ENCODE data around the gene RECK. TPM values are rescaled to one million over a fixed set of nuclear protein-coding genes. Genes with fewer than 3 reads are reported as not detected.

RECK gene
- total RNA-seq, 1 experiment from 2014 or later = 5.0 TPM

- ATAC-seq (peak; percentile 37), DNase-seq (peak; percentile 14)
- no peaks in the 10 kb centered on the region for H3K9me3 ChIP-seq (ENCODE audit: low read length)
- no peaks in the 10 kb centered on the region for H3K9me2 ChIP-seq (replicated peaks; ENCODE audit: low read length)
- no peaks in the 10 kb centered on the region for H3K27me3 ChIP-seq (ENCODE audit: low read length)
- no TSS peak for BruUV-seq (replicated peaks)
- peaks cover 2% of the 10 kb centered on the region; the same call in 1 of the 2 replicates for H3K36me3 ChIP-seq (ENCODE audit: low read depth, low read length)
- TF ChIP-seq EZH2phosphoT487 (IDR thresholded peaks at IDR 0.05; ENCODE audit: borderline replicate concordance, low read length) = no peak
- no peak for TF ChIP-seq CTCF (conservative IDR thresholded peaks at IDR 0.05; ENCODE audit: low read depth, low read length)
- TF ChIP-seq EZH2 (IDR thresholded peaks at IDR 0.05; ENCODE audit: low read length, unreplicated experiment) = no peak
- H3K27ac ChIP-seq (ENCODE audit: low read length) = no peak overlapping the region
- no peak overlapping the region for H3K4me2 ChIP-seq (ENCODE audit: low read length)
- H3F3A ChIP-seq (ENCODE audit: low read length, unreplicated experiment) = no peaks in the 10 kb centered on the region
- H4K20me1 ChIP-seq (ENCODE audit: low read length) = no peaks in the 10 kb centered on the region
- no peaks in the 10 kb centered on the region for H3K79me2 ChIP-seq (ENCODE audit: low read length)
- H2AFZ ChIP-seq (ENCODE audit: low read length) = no peak overlapping the region
- H3K4me1 ChIP-seq (ENCODE audit: insufficient read depth, low read length) = peaks cover 28% of the 10 kb centered on the region
- ChIA-PET POLR2A (ENCODE audit: unreplicated experiment) (no interaction called here), CTCF (no interaction called here)
- no peak overlapping the region for H3K9ac ChIP-seq (ENCODE audit: low read length)
- intact Hi-C loops (cut with micrococcal nuclease) = no loop called here
- H3K4me3 ChIP-seq (ENCODE audit: low read length) = no peak overlapping the region
Observed at GRCh38 chr9:36151316-36152210, 114.8 kb downstream of the RECK start.

GRCh38 chr9:36152741-36153438 is 116.2 kb downstream of the RECK start:
- Histone ChIP-seq H3K36me3 (ENCODE audit: low read depth, low read length) (peaks cover 2% of the 10 kb centered on the region; the same call in 1 of the 2 replicates), H3K9me2 (replicated peaks; ENCODE audit: low read length) (no peaks in the 10 kb centered on the region), H3K4me2 (ENCODE audit: low read length) (no peak overlapping the region), H3K79me2 (ENCODE audit: low read length) (no peaks in the 10 kb centered on the region), H3K27me3 (ENCODE audit: low read length) (no peaks in the 10 kb centered on the region), H3F3A (ENCODE audit: low read length, unreplicated experiment) (no peaks in the 10 kb centered on the region), H3K27ac (ENCODE audit: low read length) (no peak overlapping the region), H4K20me1 (ENCODE audit: low read length) (no peaks in the 10 kb centered on the region), H3K9me3 (ENCODE audit: low read length) (no peaks in the 10 kb centered on the region), H2AFZ (ENCODE audit: low read length) (no peak overlapping the region), H3K4me3 (ENCODE audit: low read length) (no peak overlapping the region), H3K9ac (ENCODE audit: low read length) (no peak overlapping the region), H3K4me1 (ENCODE audit: insufficient read depth, low read length) (peaks cover 28% of the 10 kb centered on the region)
- intact Hi-C loops (cut with micrococcal nuclease) = no loop called here
- ATAC-seq = no peak
- CTCF ChIA-PET = no interaction called here
- BruUV-seq (replicated peaks) = no TSS peak
- DNase-seq = no peak
- TF ChIP-seq EZH2phosphoT487 (IDR thresholded peaks at IDR 0.05; ENCODE audit: borderline replicate concordance, low read length) (no peak), CTCF (conservative IDR thresholded peaks at IDR 0.05; ENCODE audit: low read depth, low read length) (no peak), EZH2 (IDR thresholded peaks at IDR 0.05; ENCODE audit: low read length, unreplicated experiment) (no peak)
- POLR2A ChIA-PET (ENCODE audit: unreplicated experiment) = no interaction called here

Measured in PC-3 (cell line).